ENCODE data around the gene CD68. TPM values are rescaled to one million over a fixed set of nuclear protein-coding genes. Genes with fewer than 3 reads are reported as not detected.

Gene CD68
- total RNA-seq, 2 experiments from 2014 or later: 0.33 to 0.95 TPM

DNA sequence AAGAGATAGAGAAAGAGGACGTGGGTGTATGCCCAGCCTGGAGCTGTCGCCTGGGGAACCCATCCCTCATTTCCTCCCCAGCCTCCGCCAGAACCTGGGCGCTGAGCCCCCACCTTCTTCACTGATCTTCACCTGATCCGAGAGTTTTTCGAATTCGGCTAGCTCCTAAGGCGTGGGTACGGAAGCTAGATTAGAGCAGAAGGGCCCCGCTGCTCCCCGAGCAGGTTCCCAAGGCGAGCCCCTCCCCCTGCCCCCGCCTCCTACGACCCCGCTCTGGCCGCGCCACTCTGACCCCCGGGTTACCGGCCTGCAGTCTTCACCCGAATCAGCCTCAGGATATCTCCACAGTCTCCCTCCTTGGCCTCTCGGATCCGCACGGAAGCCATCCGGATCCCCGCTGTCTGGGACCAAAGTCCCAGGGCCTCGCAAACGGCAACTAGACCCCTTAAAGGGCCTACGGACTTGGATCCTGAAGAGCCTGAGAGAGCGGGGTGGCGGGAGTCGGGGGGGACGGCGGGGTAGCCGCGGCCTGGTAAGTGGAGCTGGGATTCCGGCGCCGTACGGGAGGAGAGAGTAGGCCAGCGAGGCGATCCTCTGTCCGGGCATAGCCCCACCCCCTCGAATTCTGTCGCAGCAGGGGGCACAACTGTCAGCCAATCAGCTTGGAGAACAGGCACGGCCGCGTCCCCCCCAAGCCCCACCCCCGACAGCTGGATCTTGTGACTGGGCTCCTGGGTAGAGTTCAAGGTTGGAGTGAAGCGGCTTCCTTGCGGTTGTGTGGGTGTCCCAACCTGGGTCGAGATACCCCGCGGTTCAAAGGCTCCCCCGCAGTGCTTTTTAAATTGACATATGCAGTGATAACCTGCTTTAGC lies 48.0 kb downstream of the CD68 start, which contains the start of gene SAT2:
SAT2 (minus strand) TSS at position 572 of the 872 bp plus-strand sequence; CDS start at position 386, 186 bp downstream.
- TF ChIP-seq, protein P1, sequence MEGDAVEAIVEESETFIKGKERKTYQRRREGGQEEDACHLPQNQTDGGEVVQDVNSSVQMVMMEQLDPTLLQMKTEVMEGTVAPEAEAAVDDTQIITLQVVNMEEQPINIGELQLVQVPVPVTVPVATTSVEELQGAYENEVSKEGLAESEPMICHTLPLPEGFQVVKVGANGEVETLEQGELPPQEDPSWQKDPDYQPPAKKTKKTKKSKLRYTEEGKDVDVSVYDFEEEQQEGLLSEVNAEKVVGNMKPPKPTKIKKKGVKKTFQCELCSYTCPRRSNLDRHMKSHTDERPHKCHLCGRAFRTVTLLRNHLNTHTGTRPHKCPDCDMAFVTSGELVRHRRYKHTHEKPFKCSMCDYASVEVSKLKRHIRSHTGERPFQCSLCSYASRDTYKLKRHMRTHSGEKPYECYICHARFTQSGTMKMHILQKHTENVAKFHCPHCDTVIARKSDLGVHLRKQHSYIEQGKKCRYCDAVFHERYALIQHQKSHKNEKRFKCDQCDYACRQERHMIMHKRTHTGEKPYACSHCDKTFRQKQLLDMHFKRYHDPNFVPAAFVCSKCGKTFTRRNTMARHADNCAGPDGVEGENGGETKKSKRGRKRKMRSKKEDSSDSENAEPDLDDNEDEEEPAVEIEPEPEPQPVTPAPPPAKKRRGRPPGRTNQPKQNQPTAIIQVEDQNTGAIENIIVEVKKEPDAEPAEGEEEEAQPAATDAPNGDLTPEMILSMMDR (IDR thresholded peaks at IDR 0.05): no peak
- peak within 1 kb of the TSS; percentile 67 to 72 for H3K27ac ChIP-seq (ENCODE audit: low read depth in 1 of 2, low read length in 2 of 2)

DNA sequence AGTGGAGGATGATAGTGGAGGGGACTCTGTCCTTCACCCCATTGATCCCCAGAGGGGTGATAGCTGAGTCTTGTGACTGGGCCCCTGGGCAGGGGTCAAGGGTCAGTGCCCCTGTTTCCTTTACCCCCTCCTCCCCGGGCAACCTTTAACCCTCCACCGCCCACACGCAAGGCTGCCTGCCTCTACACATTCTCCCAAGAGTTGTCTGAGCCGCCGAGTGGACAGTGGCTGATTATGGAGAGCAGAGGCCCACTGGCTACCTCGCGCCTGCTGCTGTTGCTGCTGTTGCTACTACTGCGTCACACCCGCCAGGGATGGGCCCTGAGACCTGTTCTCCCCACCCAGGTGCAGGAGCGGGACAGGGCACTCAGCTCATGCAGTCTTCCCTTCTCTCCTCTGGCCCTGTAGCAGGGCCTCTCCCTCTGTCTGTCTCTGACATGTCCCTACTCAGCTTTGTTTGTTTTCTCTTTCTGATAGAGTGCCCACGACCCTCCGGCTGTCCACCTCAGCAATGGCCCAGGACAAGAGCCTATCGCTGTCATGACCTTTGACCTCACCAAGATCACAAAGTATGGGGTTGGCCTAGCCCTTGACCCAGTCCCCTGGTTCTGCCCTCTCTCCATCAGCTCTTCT lies 50.6 kb downstream of the CD68 start, which contains the start of gene SHBG:
SHBG (plus strand) TSS at position 197 of the 633 bp plus-strand sequence; CDS start at position 235, 38 bp downstream.
- no peaks in the 10 kb centered on the region for H3K27me3 Mint-ChIP-seq
- H3K36me3 ChIP-seq (ENCODE audit: insufficient read depth, low read length): no peaks in the 10 kb centered on the region
- H3K4me1 ChIP-seq (ENCODE audit: insufficient read depth, low read length): peaks cover 21% of the 10 kb centered on the region
- POLR2A ChIA-PET: interaction anchor here (1.4 to 2.0 kb wide), 2 partner anchors 56 to 57 kb away, joined by 7 to 10 read pairs; partner anchors contain the start of gene TP53
- DNase-seq (no peak), ATAC-seq (ENCODE audit: poor library complexity) (no peak)
- TF ChIP-seq, protein P1 (IDR thresholded peaks at IDR 0.05): no peak
- no peak within 1 kb of the TSS for H3K4me3 ChIP-seq (ENCODE audit: low read length)
- peaks cover 20% of the 10 kb centered on the region for H3K4me1 Mint-ChIP-seq (ENCODE audit: low read depth)
- CTCF ChIA-PET: no interaction called here
- no peaks in the 10 kb centered on the region for H3K9me3 ChIP-seq (ENCODE audit: control insufficient read depth in 1 of 2, insufficient read depth in 1 of 2, low read length in 2 of 2)
- intact Hi-C loops (cut with DNase I, micrococcal nuclease): loop anchor here in 1 of 2 experiments (5.0 kb wide), 1 partner anchor 57 kb away; the partner anchor contains the start of genes TP53 and WRAP53
- no peak within 1 kb of the TSS for H3K27ac Mint-ChIP-seq
- no peaks in the 10 kb centered on the region for H3K9me3 Mint-ChIP-seq
- no peaks in the 10 kb centered on the region for H3K27me3 ChIP-seq (ENCODE audit: control insufficient read depth in 1 of 2, insufficient read depth in 2 of 2, low read length in 2 of 2)
- H3K36me3 Mint-ChIP-seq (ENCODE audit: low read depth): peaks cover 13% of the 10 kb centered on the region
- no peak within 1 kb of the TSS for H3K27ac ChIP-seq (ENCODE audit: low read depth in 1 of 2, low read length in 2 of 2)
- H3K4me3 Mint-ChIP-seq: peak within 1 kb of the TSS; percentile 72

More for the DNA sequence above, 48.0 kb downstream of the CD68 start, which contains the start of gene SAT2:
- CTCF ChIA-PET: interaction anchor here (0.6 to 1.9 kb wide), 6 partner anchors 10 to 363 kb away, joined by 3 to 16 read pairs (median 4); partner anchors contain the start of genes FXR2, MPDU1 and TP53
- peaks cover 21% of the 10 kb centered on the region for H3K4me1 ChIP-seq (ENCODE audit: insufficient read depth, low read length)
- Mint-ChIP-seq H3K27me3 (no peaks in the 10 kb centered on the region), H3K4me1 (ENCODE audit: low read depth) (peaks cover 20% of the 10 kb centered on the region), H3K4me3 (peak within 1 kb of the TSS; percentile 95), H3K27ac (peak within 1 kb of the TSS; percentile 82), H3K36me3 (ENCODE audit: low read depth) (peaks cover 13% of the 10 kb centered on the region), H3K9me3 (no peaks in the 10 kb centered on the region)
- H3K36me3 ChIP-seq (ENCODE audit: insufficient read depth, low read length): no peaks in the 10 kb centered on the region
- no peaks in the 10 kb centered on the region for H3K27me3 ChIP-seq (ENCODE audit: control insufficient read depth in 1 of 2, insufficient read depth in 2 of 2, low read length in 2 of 2)
- H3K9me3 ChIP-seq (ENCODE audit: control insufficient read depth in 1 of 2, insufficient read depth in 1 of 2, low read length in 2 of 2): no peaks in the 10 kb centered on the region
- H3K4me3 ChIP-seq (ENCODE audit: low read length): peak within 1 kb of the TSS; percentile 95
- POLR2A ChIA-PET: interaction anchor here (0.6 to 3.5 kb wide), 26 partner anchors 8 to 592 kb away, joined by 3 to 119 read pairs (median 4); partner anchors contain the start of genes ACAP1, ATP1B2, CTDNEP1 and FXR2
- DNase-seq: peak; percentile 66 to 93 (median 81)
- intact Hi-C loops (cut with DNase I, micrococcal nuclease): no loop called here
- ATAC-seq (ENCODE audit: poor library complexity): peak; percentile 84

Other genes with a start within 250 kb of the CD68 start
- 100 to 1,000 TPM; 565 to 575 TPM for gene ACAP1, start 243.1 kb upstream of the CD68 start, total RNA-seq
- gene KCTD11, start 227.5 kb upstream of the CD68 start, total RNA-seq: 1 to 10 TPM; 1.3 to 1.6 TPM
- gene TMEM95, start 224.5 kb upstream of the CD68 start, total RNA-seq: not detected
- 10 to 100 TPM; 11.0 to 12.4 TPM for gene TNK1, start 198.5 kb upstream of the CD68 start, total RNA-seq
- 10 to 100 TPM; 66.3 to 70.3 TPM for gene PLSCR3, start 185.1 kb upstream of the CD68 start, total RNA-seq
- 10 to 100 TPM; 29.0 to 29.4 TPM for gene TMEM256, start 175.5 kb upstream of the CD68 start, total RNA-seq
- 1 to 10 TPM; 7.6 to 8.4 TPM for gene NLGN2, start 171.8 kb upstream of the CD68 start, total RNA-seq
- gene SPEM1, start 159.3 kb upstream of the CD68 start, total RNA-seq: not detected
- gene SPEM2, start 154.0 kb upstream of the CD68 start, total RNA-seq: not detected
- not detected for gene SPEM3, start 150.8 kb upstream of the CD68 start, total RNA-seq
- gene TMEM102, start 144.2 kb upstream of the CD68 start, total RNA-seq: 1 to 10 TPM; 6.8 to 7.1 TPM
- 1 to 10 TPM; 1.5 to 1.7 TPM for gene FGF11, start 140.1 kb upstream of the CD68 start, total RNA-seq
- 1 to 10 TPM; 1.6 to 2.2 TPM for gene CHRNB1, start 134.6 kb upstream of the CD68 start, total RNA-seq
- 10 to 100 TPM; 55.1 to 55.6 TPM for gene ZBTB4, start 100.0 kb upstream of the CD68 start, total RNA-seq
- under 1 TPM in 1 of 2 experiments, not detected in 1; 0.17 TPM for gene SLC35G6, start 98.2 kb upstream of the CD68 start, total RNA-seq
- 100 to 1,000 TPM; 491 to 501 TPM for gene POLR2A, start 95.3 kb upstream of the CD68 start, total RNA-seq
- gene TNFSF12, start 30.6 kb upstream of the CD68 start, total RNA-seq: 10 to 100 TPM; 17.0 to 19.1 TPM
- gene TNFSF13, start 20.9 kb upstream of the CD68 start, total RNA-seq: 1 to 10 TPM; 1.1 to 1.7 TPM
- gene SENP3, start 17.7 kb upstream of the CD68 start, total RNA-seq: 10 to 100 TPM; 27.7 to 28.9 TPM
- 10 to 100 TPM; 12.0 to 12.9 TPM for gene MPDU1, start 4.2 kb downstream of the CD68 start, total RNA-seq
- gene SOX15, start 10.5 kb downstream of the CD68 start, total RNA-seq: under 1 TPM in 1 of 2 experiments, not detected in 1; 0.30 TPM
- 10 to 100 TPM; 20.6 to 22.5 TPM for gene FXR2, start 35.3 kb downstream of the CD68 start, total RNA-seq
- gene SAT2, start 48.2 kb downstream of the CD68 start, total RNA-seq: 10 to 100 TPM; 55.7 to 60.3 TPM
- gene SHBG, start 50.5 kb downstream of the CD68 start, total RNA-seq: not detected
- under 1 TPM; 0.17 to 0.69 TPM for gene ATP1B2, start 71.3 kb downstream of the CD68 start, total RNA-seq
- 10 to 100 TPM; 25.8 to 26.0 TPM for gene TP53, start 107.9 kb downstream of the CD68 start, total RNA-seq
- gene WRAP53, start 108.8 kb downstream of the CD68 start, total RNA-seq: 1 to 10 TPM; 3.9 to 4.0 TPM
- not detected for gene EFNB3, start 125.6 kb downstream of the CD68 start, total RNA-seq
- gene DNAH2, start 138.1 kb downstream of the CD68 start, total RNA-seq: not detected

Measured in CD4-positive, alpha-beta T cell (primary cell).